ENCODE results near the gene APP. TPM values are rescaled to one million over a fixed set of nuclear protein-coding genes. Genes with fewer than 3 reads are reported as not detected.

APP gene
- total and polyA plus RNA-seq, 12 donors, result 106 to 434 (median 389) TPM

DNA sequence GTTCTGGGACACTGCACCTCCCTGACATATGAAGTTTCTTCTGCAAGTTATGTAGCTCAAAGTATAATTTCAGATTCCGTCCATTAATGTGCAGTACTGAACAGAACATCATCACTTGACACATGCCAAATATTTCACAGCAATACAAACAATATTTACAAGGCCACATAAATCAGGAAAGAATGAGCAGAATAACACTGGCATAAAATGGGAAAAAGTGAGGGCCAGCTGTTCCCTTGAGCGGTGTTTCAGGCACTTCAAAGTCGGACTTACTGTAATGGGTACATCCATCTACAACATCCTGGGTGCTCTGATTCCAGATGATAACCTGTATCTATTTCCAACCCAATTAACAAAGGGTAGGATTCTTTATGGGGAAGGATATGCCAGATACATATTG is 217.4 kb downstream of the APP start:
- Histone ChIP-seq H3K36me3 (peaks cover 0 to 63% (median 14%) of the 10 kb centered on the region in 9 donors), H3K27ac (peak overlapping the region in 1 of 10 donors; percentile 8), H3K27me3 (no peaks in the 10 kb centered on the region), H3K9me3 (no peaks in the 10 kb centered on the region), H3K4me1 (peaks cover 0 to 16% (median 0%) of the 10 kb centered on the region in 9 donors), H3K4me3 (no peak overlapping the region)
- DNase-seq (no peak), ATAC-seq (no peak)
- intact Hi-C loops (cut with DNase I), result loop anchor here in 1 of 10 donors (10.0 kb wide), 1 partner anchor 48 kb away; no protein-coding TSS in a partner anchor
- TF ChIP-seq, protein P1, sequence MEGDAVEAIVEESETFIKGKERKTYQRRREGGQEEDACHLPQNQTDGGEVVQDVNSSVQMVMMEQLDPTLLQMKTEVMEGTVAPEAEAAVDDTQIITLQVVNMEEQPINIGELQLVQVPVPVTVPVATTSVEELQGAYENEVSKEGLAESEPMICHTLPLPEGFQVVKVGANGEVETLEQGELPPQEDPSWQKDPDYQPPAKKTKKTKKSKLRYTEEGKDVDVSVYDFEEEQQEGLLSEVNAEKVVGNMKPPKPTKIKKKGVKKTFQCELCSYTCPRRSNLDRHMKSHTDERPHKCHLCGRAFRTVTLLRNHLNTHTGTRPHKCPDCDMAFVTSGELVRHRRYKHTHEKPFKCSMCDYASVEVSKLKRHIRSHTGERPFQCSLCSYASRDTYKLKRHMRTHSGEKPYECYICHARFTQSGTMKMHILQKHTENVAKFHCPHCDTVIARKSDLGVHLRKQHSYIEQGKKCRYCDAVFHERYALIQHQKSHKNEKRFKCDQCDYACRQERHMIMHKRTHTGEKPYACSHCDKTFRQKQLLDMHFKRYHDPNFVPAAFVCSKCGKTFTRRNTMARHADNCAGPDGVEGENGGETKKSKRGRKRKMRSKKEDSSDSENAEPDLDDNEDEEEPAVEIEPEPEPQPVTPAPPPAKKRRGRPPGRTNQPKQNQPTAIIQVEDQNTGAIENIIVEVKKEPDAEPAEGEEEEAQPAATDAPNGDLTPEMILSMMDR (IDR thresholded peaks at IDR 0.05), result no peak
- WGBS, 2 donors, result 96 to 98% methylated on average over 3 of the region's 3 CpGs

DNA sequence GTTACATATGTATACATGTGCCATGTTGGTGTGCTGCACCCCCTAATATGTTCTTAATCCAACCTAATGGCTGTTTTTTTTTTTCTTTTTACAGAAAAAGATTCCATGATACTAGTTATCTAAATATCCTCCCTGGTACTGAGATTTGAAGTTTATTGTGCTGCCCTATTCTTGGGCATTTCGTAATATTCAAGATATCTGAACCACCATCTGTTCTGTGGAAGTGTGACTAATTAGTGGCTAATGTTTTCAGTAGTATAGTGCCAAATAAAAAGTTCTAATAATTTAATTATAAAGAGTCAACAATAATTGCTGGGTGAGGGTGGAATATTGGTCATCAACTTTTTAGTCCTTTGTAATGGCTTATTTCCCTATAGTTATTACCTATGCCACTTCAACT is 218.3 kb downstream of the APP start:
- DNase-seq (no peak), ATAC-seq (no peak)
- TF ChIP-seq, protein P1 (IDR thresholded peaks at IDR 0.05), result no peak
- H3K4me3 ChIP-seq, result no peak overlapping the region
- no peaks in the 10 kb centered on the region for H3K9me3 ChIP-seq
- no peak overlapping the region for H3K27ac ChIP-seq
- peaks cover 0 to 58% (median 14%) of the 10 kb centered on the region in 9 donors for H3K36me3 ChIP-seq
- intact Hi-C loops (cut with DNase I), result loop anchor here in 1 of 10 donors (10.0 kb wide), 1 partner anchor 48 kb away; no protein-coding TSS in a partner anchor
- peaks cover 0 to 16% (median 0%) of the 10 kb centered on the region in 9 donors for H3K4me1 ChIP-seq
- WGBS, 2 donors, result 84 to 87% methylated on average over 1 of the region's 1 CpG
- no peaks in the 10 kb centered on the region for H3K27me3 ChIP-seq

DNA sequence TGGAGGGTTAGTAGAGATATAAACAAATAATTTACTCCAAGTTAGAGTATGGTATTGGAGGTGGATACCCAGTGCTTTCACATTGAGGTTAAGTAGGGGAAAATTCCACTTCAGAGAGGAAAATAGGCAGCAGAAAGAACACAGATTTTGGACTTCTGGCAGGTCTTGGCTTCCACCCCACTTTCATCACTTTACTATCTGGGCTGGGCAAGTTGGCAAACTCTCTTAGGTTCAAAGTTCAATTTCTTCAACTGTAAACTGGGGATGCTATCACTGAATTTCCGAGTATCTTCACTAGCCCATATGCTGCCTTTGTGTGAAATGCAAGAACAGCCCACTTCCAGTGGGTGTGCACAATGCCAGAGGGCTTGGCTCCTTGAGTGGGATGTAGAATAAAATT is 220.9 kb downstream of the APP start:
- Histone ChIP-seq H3K9me3 (peaks cover 0 to 11% (median 0%) of the 10 kb centered on the region in 11 donors), H3K4me1 (peaks cover 0 to 16% (median under 1%) of the 10 kb centered on the region in 9 donors), H3K27ac (peak overlapping the region in 1 of 10 donors; percentile 2), H3K36me3 (peaks cover 0 to 60% (median 14%) of the 10 kb centered on the region in 9 donors), H3K27me3 (no peaks in the 10 kb centered on the region), H3K4me3 (no peak overlapping the region)
- peak in 1 of 8 donors; percentile 37 for ATAC-seq
- TF ChIP-seq, protein P1 (IDR thresholded peaks at IDR 0.05), result no peak
- DNase-seq, result no peak
- 0% methylated on average over 1 of the region's 1 CpG for WGBS, 2 donors
- intact Hi-C loops (cut with DNase I), result loop anchor here in 1 of 10 donors (10.0 kb wide), 1 partner anchor 45 kb away; no protein-coding TSS in a partner anchor

DNA sequence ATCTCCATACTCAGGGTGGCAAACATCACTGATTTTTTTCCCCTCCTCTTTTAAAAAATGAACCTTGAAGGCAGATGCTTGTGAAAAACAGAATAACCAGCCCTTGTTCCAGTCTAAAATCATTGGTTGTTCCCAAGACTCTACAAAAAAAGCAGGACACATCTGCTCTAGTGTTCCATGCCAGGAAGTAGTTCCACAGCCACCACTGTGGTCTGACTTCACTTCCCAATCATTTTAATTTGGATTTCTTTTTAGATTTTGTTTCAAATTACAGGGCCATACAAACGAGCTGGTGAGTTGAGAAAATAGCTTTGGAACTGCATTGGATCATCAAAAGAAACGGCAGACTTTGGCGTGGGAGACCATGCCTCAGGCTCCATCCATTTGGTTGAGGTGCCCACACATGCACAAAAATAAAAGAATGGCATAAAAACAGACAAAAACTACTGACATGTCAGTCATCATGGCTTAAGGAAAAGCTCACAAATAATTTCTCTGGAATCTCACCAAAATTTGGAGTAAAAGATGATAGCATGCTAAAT is 225.8 kb downstream of the APP start:
- no peak for DNase-seq
- no peaks in the 10 kb centered on the region for H3K27me3 ChIP-seq
- H3K36me3 ChIP-seq, result peaks cover 0 to 29% (median 4%) of the 10 kb centered on the region in 9 donors
- ATAC-seq, result peak in 6 of 8 donors; percentile 67 to 83 (median 75)
- H3K4me3 ChIP-seq, result no peak overlapping the region
- 61 to 73% methylated on average over 3 of the region's 3 CpGs for WGBS, 2 donors
- peaks cover 0 to 43% (median 13%) of the 10 kb centered on the region in 9 donors for H3K4me1 ChIP-seq
- peak overlapping the region in 5 of 10 donors; percentile 13 to 60 (median 26) for H3K27ac ChIP-seq
- peaks cover 0 to 11% (median 0%) of the 10 kb centered on the region in 11 donors for H3K9me3 ChIP-seq
- intact Hi-C loops (cut with DNase I), result no loop called here
- TF ChIP-seq, protein P1 (IDR thresholded peaks at IDR 0.05), result no peak
